Caco-2 (cell line): Measurements from ENCODE around the gene GSTK1. TPM values are rescaled to one million over a fixed set of nuclear protein-coding genes. Genes with fewer than 3 reads are reported as not detected.
A peak's percentile ranks its signal among the peaks of the same experiment; 100 is the strongest.

Experiments used
- BruUV-seq: library from RNA; stranded (reverse); fragments of 400-500 nt; replicated peaks from 2 replicates; lab custom pipeline; 2021; lab: Mats Ljungman, UMichigan
- CTCF ChIA-PET: fragments of 300-600 bp; sonication (Branson Sonifier 250); formaldehyde crosslinking; loops from one replicate; lab custom pipeline; 2022; ENCODE audit warnings: antibody characterized with exemption; lab: Charles Lee
- POLR2A ChIA-PET: fragments of 300-600 bp; sonication (Branson Sonifier 250); formaldehyde crosslinking; loops from one replicate; lab custom pipeline; 2022; ENCODE audit warnings: antibody characterized with exemption; lab: Charles Lee
- DNase-seq, 2 experiments: peaks; one replicate each; pipeline versions ENCODE4 v3.0.0 to v3.0.0-alpha.2; 2020 to 2022
- H3K27me3 ChIP-seq: replicated peaks from 2 replicates; pipeline ENCODE4 v1.6.0; 2011; ENCODE audit warnings: low read length; ENCODE audit not compliant: control insufficient read depth, insufficient read depth
- H3K36me3 ChIP-seq: 2 replicates; pipeline ENCODE4 v1.5.1; 2011; ENCODE audit warnings: low read length; ENCODE audit not compliant: control insufficient read depth, insufficient read depth
- H3K4me1 ChIP-seq: fragments of 250-450 bp; sonication (Bioruptor Pico); 2 replicates; pipeline ENCODE4 v1.5.1; 2020; ENCODE audit warnings: mild to moderate bottlenecking
- H3K4me3 ChIP-seq: 2 replicates; pipeline ENCODE4 v1.5.1; 2011; ENCODE audit warnings: low read depth, mild to moderate bottlenecking, control low read depth, low read length
- H3K9me3 ChIP-seq: fragments of 250-450 bp; sonication (Bioruptor Pico); 2 replicates; pipeline ENCODE4 v1.5.1; 2020; ENCODE audit warnings: mild to moderate bottlenecking, moderate library complexity
- H3K27ac Mint-ChIP-seq: one replicate; pipeline ENCODE4 v1.8.0; 2022; ENCODE audit warnings: mixed read lengths; ENCODE audit not compliant: unreplicated experiment
- H3K27me3 Mint-ChIP-seq: one replicate; pipeline ENCODE4 v1.8.0; 2022; ENCODE audit warnings: mixed read lengths; ENCODE audit not compliant: insufficient read depth, unreplicated experiment
- H3K36me3 Mint-ChIP-seq: one replicate; pipeline ENCODE4 v1.8.0; 2022; ENCODE audit warnings: mild to moderate bottlenecking, mixed read lengths; ENCODE audit not compliant: insufficient read depth, unreplicated experiment
- H3K4me1 Mint-ChIP-seq: one replicate; pipeline ENCODE4 v1.8.0; 2022; ENCODE audit warnings: low read depth, mixed read lengths; ENCODE audit not compliant: unreplicated experiment
- H3K4me3 Mint-ChIP-seq: one replicate; pipeline ENCODE4 v1.8.0; 2022; ENCODE audit warnings: mild to moderate bottlenecking, moderate library complexity, mixed read lengths; ENCODE audit not compliant: unreplicated experiment
- H3K9me3 Mint-ChIP-seq: one replicate; pipeline ENCODE4 v1.8.0; 2022; ENCODE audit warnings: mixed read lengths; ENCODE audit not compliant: unreplicated experiment
- intact Hi-C: fragments of 100-400 bp; cut with micrococcal nuclease; formaldehyde crosslinking; loops from one replicate; pipeline ENCODE4 v1.10.0; 2022; ENCODE audit not compliant: unreplicated experiment
- total RNA-seq: library from RNA; stranded (reverse); gene quantifications from 2 replicates; pipeline ENCODE4 v1.2.3, GENCODE V29; 2022
- TF ChIP-seq, protein P1 (sequence below), 2 experiments: fragments of 200-600 bp in 1 of 2; IDR thresholded peaks; 1 replicate in 1 of 2; 2 replicates in 1 of 2; pipeline versions ENCODE4 v1.5.1 to v1.8.0; 2011 to 2022; ENCODE audit warnings: antibody characterized with exemption in 1 of 2, control low read depth in 1 of 2, inconsistent platforms in 1 of 2, low read depth in 1 of 2, low read length in 1 of 2, mild to moderate bottlenecking in 1 of 2, moderate library complexity in 1 of 2; ENCODE audit not compliant: insufficient read depth in 1 of 2, severe bottlenecking in 1 of 2, unreplicated experiment in 1 of 2

The GSTK1 gene
- total RNA-seq, 1 experiment from 2014 or later = 134 TPM

DNA sequence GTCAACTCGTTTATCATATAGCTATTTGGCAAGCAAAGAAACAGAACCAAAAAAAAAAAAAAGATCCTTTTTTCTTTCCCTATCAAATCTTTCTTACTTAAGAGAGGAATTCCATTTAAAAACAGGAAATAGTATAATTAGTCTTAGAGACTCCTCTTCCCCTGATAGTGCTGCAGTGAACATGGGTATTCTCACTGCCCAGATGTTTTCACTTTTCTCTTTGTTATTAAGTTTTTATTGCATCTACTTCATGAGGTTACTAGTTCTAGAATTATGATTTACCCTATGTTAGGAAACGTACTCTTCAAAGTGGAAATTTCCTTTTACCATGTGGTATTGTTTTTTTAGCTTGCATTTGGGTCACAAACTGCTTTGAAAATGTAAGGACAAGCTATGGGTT is 33.4 kb downstream of the GSTK1 start:
- peaks cover 5% of the 10 kb centered on the region for H3K36me3 ChIP-seq
- POLR2A ChIA-PET = interaction anchor here (0.5 to 1.4 kb wide), 3 partner anchors 9 to 112 kb away, joined by 3 to 5 read pairs (median 4); partner anchors contain the start of gene CASP2
- peaks cover 96% of the 10 kb centered on the region for H3K36me3 Mint-ChIP-seq
- TF ChIP-seq, protein P1, sequence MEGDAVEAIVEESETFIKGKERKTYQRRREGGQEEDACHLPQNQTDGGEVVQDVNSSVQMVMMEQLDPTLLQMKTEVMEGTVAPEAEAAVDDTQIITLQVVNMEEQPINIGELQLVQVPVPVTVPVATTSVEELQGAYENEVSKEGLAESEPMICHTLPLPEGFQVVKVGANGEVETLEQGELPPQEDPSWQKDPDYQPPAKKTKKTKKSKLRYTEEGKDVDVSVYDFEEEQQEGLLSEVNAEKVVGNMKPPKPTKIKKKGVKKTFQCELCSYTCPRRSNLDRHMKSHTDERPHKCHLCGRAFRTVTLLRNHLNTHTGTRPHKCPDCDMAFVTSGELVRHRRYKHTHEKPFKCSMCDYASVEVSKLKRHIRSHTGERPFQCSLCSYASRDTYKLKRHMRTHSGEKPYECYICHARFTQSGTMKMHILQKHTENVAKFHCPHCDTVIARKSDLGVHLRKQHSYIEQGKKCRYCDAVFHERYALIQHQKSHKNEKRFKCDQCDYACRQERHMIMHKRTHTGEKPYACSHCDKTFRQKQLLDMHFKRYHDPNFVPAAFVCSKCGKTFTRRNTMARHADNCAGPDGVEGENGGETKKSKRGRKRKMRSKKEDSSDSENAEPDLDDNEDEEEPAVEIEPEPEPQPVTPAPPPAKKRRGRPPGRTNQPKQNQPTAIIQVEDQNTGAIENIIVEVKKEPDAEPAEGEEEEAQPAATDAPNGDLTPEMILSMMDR (IDR thresholded peaks at IDR 0.05; ENCODE audit: insufficient read depth in 1 of 2, low read depth in 1 of 2, low read length in 1 of 2, severe bottlenecking in 1 of 2, unreplicated experiment in 1 of 2) = no peak
- CTCF ChIA-PET = interaction anchor here (0.6 to 2.2 kb wide), 2 partner anchors 9 to 56 kb away, joined by 8 to 10 read pairs; no protein-coding TSS in a partner anchor
- H3K27me3 Mint-ChIP-seq = no peaks in the 10 kb centered on the region
- no TSS peak for BruUV-seq
- H3K27me3 ChIP-seq = no peaks in the 10 kb centered on the region
- H3K4me3 ChIP-seq = no peak overlapping the region
- H3K4me3 Mint-ChIP-seq = no peak overlapping the region
- no peak for DNase-seq
- no peak overlapping the region for H3K27ac Mint-ChIP-seq
- H3K9me3 Mint-ChIP-seq = no peaks in the 10 kb centered on the region
- peaks cover 26% of the 10 kb centered on the region for H3K4me1 Mint-ChIP-seq
- no peaks in the 10 kb centered on the region for H3K9me3 ChIP-seq
- intact Hi-C loops = no loop called here
- H3K4me1 ChIP-seq = peaks cover 18% of the 10 kb centered on the region

DNA sequence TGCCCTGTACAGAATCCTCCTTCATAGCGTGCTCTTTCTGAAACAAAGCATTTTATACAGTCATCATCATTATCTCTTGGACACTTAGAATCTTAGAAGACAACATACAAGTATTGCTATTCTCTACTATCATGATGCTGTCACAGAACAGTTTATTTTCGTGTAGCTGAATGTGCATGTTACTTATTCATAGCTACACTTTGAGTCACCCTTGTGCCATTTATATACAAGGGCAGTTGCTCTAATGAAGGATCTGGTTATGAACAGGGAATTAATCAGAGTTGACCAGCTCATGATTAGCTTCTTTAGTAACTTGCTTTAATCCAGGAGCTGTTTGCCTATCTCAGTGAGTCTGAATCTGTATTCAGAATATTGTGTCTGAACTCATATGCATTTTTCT is 36.1 kb downstream of the GSTK1 start:
- H3K36me3 ChIP-seq = peaks cover 6% of the 10 kb centered on the region; the same call in 1 of the 2 replicates
- H3K4me3 ChIP-seq = no peak overlapping the region
- peaks cover 18% of the 10 kb centered on the region for H3K4me1 ChIP-seq
- TF ChIP-seq, protein P1 (IDR thresholded peaks at IDR 0.05; ENCODE audit: insufficient read depth in 1 of 2, low read depth in 1 of 2, low read length in 1 of 2, severe bottlenecking in 1 of 2, unreplicated experiment in 1 of 2) = no peak
- no TSS peak for BruUV-seq
- H3K27me3 ChIP-seq = no peaks in the 10 kb centered on the region
- ChIA-PET CTCF (interaction anchor here (0.6 to 1.6 kb wide), 7 partner anchors 11 to 1439 kb away, joined by 3 to 10 read pairs (median 3); partner anchors contain the start of genes CASP2 and GSTK1), POLR2A (interaction anchor here (1.2 kb wide), 1 partner anchor 11 kb away, joined by 4 read pairs; the partner anchor contains the start of gene CASP2)
- H3K9me3 ChIP-seq = no peaks in the 10 kb centered on the region
- H3K36me3 Mint-ChIP-seq = peaks cover 96% of the 10 kb centered on the region
- no peaks in the 10 kb centered on the region for H3K27me3 Mint-ChIP-seq
- no peak overlapping the region for H3K4me3 Mint-ChIP-seq
- H3K27ac Mint-ChIP-seq = no peak overlapping the region
- H3K9me3 Mint-ChIP-seq = no peaks in the 10 kb centered on the region
- intact Hi-C loops = loop anchor here (1.0 kb wide), 1 partner anchor 59 kb away; no protein-coding TSS in a partner anchor
- no peak for DNase-seq
- H3K4me1 Mint-ChIP-seq = peaks cover 26% of the 10 kb centered on the region

DNA sequence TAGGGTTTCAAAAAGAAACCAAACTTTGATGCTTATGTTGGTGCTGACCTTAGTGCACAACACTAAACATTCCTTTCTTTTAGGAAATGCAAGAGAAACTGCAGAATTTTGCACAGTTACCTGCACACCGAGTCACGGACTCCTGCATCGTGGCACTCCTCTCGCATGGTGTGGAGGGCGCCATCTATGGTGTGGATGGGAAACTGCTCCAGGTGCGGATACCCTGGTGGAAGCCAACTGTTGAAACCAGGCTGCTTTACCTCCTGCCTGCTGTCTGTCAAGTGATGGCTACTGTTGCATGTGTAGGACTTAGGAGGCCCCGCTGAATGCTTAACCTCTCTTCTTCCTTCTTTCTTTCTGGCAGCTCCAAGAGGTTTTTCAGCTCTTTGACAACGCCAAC is 36.6 kb downstream of the GSTK1 start:
- Histone ChIP-seq H3K36me3 (peaks cover 4% of the 10 kb centered on the region; the same call in 1 of the 2 replicates), H3K9me3 (no peaks in the 10 kb centered on the region), H3K27me3 (no peaks in the 10 kb centered on the region), H3K4me1 (peaks cover 18% of the 10 kb centered on the region), H3K4me3 (no peak overlapping the region)
- Mint-ChIP-seq H3K4me3 (no peak overlapping the region), H3K27me3 (no peaks in the 10 kb centered on the region), H3K9me3 (no peaks in the 10 kb centered on the region), H3K36me3 (peaks cover 96% of the 10 kb centered on the region), H3K27ac (no peak overlapping the region), H3K4me1 (peaks cover 26% of the 10 kb centered on the region)
- intact Hi-C loops = loop anchor here (1.0 kb wide), 2 partner anchors 37 to 60 kb away; partner anchors contain the start of gene GSTK1
- ChIA-PET CTCF (interaction anchor here (0.6 to 1.6 kb wide), 6 partner anchors 12 to 1439 kb away, joined by 3 to 10 read pairs (median 4); partner anchors contain the start of genes CASP2 and GSTK1), POLR2A (interaction anchor here (1.2 kb wide), 1 partner anchor 12 kb away, joined by 4 read pairs; the partner anchor contains the start of gene CASP2)
- TF ChIP-seq, protein P1 (IDR thresholded peaks at IDR 0.05; ENCODE audit: insufficient read depth in 1 of 2, low read depth in 1 of 2, low read length in 1 of 2, severe bottlenecking in 1 of 2, unreplicated experiment in 1 of 2) = peak; percentile 68 to 71
- BruUV-seq = no TSS peak
- DNase-seq = peak; percentile 71 to 77
